Transverse colon (tissue), 4 donors: Measurements from ENCODE around the gene ASB13.

Source experiments
- EP300 ChIP-seq: sonication (generic); formaldehyde crosslinking; IDR thresholded peaks from one replicate; pipeline ENCODE4 v1.6.1; 2017; ENCODE audit warnings: antibody characterized with exemption, low read depth
- POLR2A ChIP-seq: fragments of 450-650 bp; IDR thresholded peaks from one replicate; pipeline ENCODE4 v1.6.1; 2016; ENCODE audit warnings: antibody characterized with exemption, mild to moderate bottlenecking, moderate library complexity
- POLR2AphosphoS5 ChIP-seq, 3 donors: sonication (generic); formaldehyde crosslinking; IDR thresholded peaks; one replicate each; pipeline ENCODE4 v1.6.1; 2016; ENCODE audit warnings: antibody characterized with exemption in 3 of 3
- TF ChIP-seq, protein P1 (sequence below), 5 experiments: fragments of 200-600 bp in 3 of 5; fragments of 450-650 bp in 2 of 5; sonication (generic) in 3 of 5; IDR thresholded peaks; 1 replicate in 2 of 5; 2 replicates in 3 of 5; pipeline ENCODE4 v1.5.1; 2016 to 2017; ENCODE audit warnings: antibody characterized with exemption in 5 of 5, inconsistent platforms in 3 of 5, mild to moderate bottlenecking in 2 of 5, moderate library complexity in 1 of 5

DNA sequence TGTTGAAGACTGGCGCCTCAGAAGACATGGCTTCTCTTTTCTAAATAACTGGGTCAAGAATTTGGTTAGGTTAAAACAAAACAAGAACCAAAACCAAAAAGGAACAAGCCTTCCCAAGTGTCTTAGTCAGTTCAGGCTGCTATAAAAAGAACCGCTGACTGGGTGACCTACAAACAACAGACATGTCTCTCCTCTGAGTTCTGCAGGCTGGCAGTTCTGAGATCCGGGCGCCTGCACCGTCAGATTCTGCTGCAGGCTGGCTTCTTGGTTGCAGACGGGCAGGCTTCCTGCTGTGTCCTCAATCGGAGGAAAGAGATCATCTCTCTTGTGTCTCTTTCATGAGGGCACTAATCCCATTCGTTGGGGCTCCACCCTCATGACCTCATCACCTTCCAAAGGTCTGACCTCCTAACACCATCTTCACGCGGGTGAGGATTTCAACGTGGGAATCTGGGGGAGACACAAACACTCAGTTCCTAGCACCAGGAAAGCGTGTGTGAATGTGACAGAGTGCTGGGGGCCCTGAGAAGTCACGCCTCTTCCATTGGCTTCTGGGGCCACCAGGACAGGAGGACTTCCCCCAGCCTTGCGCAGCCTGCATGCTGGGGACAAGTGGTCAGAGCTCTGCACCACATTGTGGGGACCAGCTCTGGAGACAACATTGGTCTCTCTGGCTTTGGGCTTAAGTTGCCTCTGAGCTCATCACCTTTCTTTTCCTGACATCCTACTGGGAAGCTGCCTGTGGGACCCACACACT lies 63.1 kb downstream of the ASB13 start:
- TF ChIP-seq, protein P1, sequence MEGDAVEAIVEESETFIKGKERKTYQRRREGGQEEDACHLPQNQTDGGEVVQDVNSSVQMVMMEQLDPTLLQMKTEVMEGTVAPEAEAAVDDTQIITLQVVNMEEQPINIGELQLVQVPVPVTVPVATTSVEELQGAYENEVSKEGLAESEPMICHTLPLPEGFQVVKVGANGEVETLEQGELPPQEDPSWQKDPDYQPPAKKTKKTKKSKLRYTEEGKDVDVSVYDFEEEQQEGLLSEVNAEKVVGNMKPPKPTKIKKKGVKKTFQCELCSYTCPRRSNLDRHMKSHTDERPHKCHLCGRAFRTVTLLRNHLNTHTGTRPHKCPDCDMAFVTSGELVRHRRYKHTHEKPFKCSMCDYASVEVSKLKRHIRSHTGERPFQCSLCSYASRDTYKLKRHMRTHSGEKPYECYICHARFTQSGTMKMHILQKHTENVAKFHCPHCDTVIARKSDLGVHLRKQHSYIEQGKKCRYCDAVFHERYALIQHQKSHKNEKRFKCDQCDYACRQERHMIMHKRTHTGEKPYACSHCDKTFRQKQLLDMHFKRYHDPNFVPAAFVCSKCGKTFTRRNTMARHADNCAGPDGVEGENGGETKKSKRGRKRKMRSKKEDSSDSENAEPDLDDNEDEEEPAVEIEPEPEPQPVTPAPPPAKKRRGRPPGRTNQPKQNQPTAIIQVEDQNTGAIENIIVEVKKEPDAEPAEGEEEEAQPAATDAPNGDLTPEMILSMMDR (IDR thresholded peaks at IDR 0.05) = no peak
- TF ChIP-seq POLR2AphosphoS5 (IDR thresholded peaks at IDR 0.05) = no peak
- no peak for TF ChIP-seq POLR2A
- no peak for TF ChIP-seq EP300
